ENCODE results near the gene ALAS1.
"Not testable (repeated sequence)": the region's sequence is repeated elsewhere in the genome, so short reads cannot be mapped to it uniquely, and the experiment has no call there.

Gene ALAS1

GRCh38 chr3:52177701-52178042 lies 20.3 kb upstream of the ALAS1 start:
- no peak for DNase-seq

GRCh38 chr3:52178126-52178525 lies 19.8 kb upstream of the ALAS1 start:
- DNase-seq = not testable (repeated sequence)

- DNase-seq = no peak
Observed at GRCh38 chr3:52178537-52178936, 19.4 kb upstream of the ALAS1 start.

- DNase-seq = no peak
Observed at GRCh38 chr3:52181543-52181942, 16.4 kb upstream of the ALAS1 start.

GRCh38 chr3:52182196-52182595 lies 15.8 kb upstream of the ALAS1 start:
- no peak for DNase-seq

GRCh38 chr3:52182691-52183090 lies 15.3 kb upstream of the ALAS1 start:
- no peak for DNase-seq

- no peak for DNase-seq
Observed at GRCh38 chr3:52183786-52184445, 14.0 kb upstream of the ALAS1 start.

GRCh38 chr3:52184690-52185089 lies 13.3 kb upstream of the ALAS1 start:
- DNase-seq = no peak

- DNase-seq = no peak
Observed at GRCh38 chr3:52185311-52185710, 12.6 kb upstream of the ALAS1 start.

GRCh38 chr3:52185837-52186236 lies 12.1 kb upstream of the ALAS1 start:
- DNase-seq = no peak

- DNase-seq = no peak
Observed at GRCh38 chr3:52186729-52187128, 11.2 kb upstream of the ALAS1 start.

GRCh38 chr3:52188556-52188955 lies 9.4 kb upstream of the ALAS1 start:
- no peak for DNase-seq

GRCh38 chr3:52190294-52191074 lies 7.5 kb upstream of the ALAS1 start:
- no peak for DNase-seq

GRCh38 chr3:52191663-52192062 lies 6.3 kb upstream of the ALAS1 start:
- no peak for DNase-seq

- DNase-seq = no peak
Observed at GRCh38 chr3:52193065-52193464, 4.9 kb upstream of the ALAS1 start.

GRCh38 chr3:52194485-52195290 lies 3.3 kb upstream of the ALAS1 start:
- DNase-seq = no peak

GRCh38 chr3:52195291-52195597 lies 2.7 kb upstream of the ALAS1 start:
- no peak for DNase-seq

GRCh38 chr3:52195823-52196331 lies 2.1 kb upstream of the ALAS1 start:
- no peak for DNase-seq

GRCh38 chr3:52196977-52197376 lies 983 bp upstream of the ALAS1 start:
- DNase-seq = no peak

- DNase-seq = no peak
Observed at GRCh38 chr3:52197499-52197841, 490 bp upstream of the ALAS1 start.

- no peak for DNase-seq
Observed at GRCh38 chr3:52198643-52199608, 966 bp downstream of the ALAS1 start.

- DNase-seq = no peak
Observed at GRCh38 chr3:52200981-52201679, 3.2 kb downstream of the ALAS1 start.
